Measurements from ENCODE around the gene KIRREL3. TPM values are rescaled to one million over a fixed set of nuclear protein-coding genes. Genes with fewer than 3 reads are reported as not detected.

Gene KIRREL3
- total and polyA plus RNA-seq, 2 of the 8 experiments (the other 6 are each of a cell fraction or from before 2014, with no cell fraction given): 0.29 to 0.32 TPM

DNA sequence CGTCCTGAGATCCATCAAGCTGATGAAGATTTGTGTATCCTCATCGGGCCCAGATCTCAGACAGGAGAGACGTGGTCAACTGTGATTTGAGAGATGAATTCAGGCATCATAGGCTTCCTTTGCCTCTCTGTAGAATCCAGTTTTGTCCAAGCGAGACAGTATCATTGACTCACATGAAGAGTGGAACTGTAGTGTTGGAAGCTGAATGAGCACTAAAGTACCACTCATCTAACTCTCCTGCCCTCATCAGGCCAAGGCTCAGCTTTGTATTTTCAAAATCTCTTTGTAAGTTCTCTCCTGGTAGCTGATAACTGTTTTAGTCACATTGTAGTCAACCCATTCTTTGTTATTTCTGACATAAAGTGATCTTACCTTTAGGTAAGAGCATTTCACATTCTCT, 85.1 kb downstream of the KIRREL3 start (continued):
- TF ChIP-seq, protein P1, sequence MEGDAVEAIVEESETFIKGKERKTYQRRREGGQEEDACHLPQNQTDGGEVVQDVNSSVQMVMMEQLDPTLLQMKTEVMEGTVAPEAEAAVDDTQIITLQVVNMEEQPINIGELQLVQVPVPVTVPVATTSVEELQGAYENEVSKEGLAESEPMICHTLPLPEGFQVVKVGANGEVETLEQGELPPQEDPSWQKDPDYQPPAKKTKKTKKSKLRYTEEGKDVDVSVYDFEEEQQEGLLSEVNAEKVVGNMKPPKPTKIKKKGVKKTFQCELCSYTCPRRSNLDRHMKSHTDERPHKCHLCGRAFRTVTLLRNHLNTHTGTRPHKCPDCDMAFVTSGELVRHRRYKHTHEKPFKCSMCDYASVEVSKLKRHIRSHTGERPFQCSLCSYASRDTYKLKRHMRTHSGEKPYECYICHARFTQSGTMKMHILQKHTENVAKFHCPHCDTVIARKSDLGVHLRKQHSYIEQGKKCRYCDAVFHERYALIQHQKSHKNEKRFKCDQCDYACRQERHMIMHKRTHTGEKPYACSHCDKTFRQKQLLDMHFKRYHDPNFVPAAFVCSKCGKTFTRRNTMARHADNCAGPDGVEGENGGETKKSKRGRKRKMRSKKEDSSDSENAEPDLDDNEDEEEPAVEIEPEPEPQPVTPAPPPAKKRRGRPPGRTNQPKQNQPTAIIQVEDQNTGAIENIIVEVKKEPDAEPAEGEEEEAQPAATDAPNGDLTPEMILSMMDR (IDR thresholded peaks at IDR 0.05; ENCODE audit: control extremely low read depth in 1 of 3, insufficient read depth in 1 of 3, low read depth in 1 of 3, low read length in 3 of 3): no peak
- TF ChIP-seq CHD1 (IDR thresholded peaks at IDR 0.05; ENCODE audit: low read depth, low read length): no peak
- no peak for TF ChIP-seq CTBP2 (IDR thresholded peaks at IDR 0.05; ENCODE audit: borderline replicate concordance, insufficient read depth, insufficient read length, low read length)

All from H1 (cell line).